Sigmoid colon (tissue), 7 donors: ENCODE data around the gene SPATC1L. TPM values are rescaled to one million over a fixed set of nuclear protein-coding genes. Genes with fewer than 3 reads are reported as not detected.

Experiments
- DNase-seq: peaks from one replicate; pipeline ENCODE4 v3.0.0-alpha.2; 2019
- H3K27ac ChIP-seq, 4 donors: fragments of 200-600 bp; sonication (generic); one replicate each; pipeline ENCODE4 v1.5.1; 2016 to 2019; ENCODE audit warnings: mild to moderate bottlenecking in 1 of 4
- H3K27me3 ChIP-seq, 3 donors: fragments of 200-600 bp; sonication (generic); one replicate each; pipeline ENCODE4 v1.5.1; 2019; ENCODE audit warnings: mild to moderate bottlenecking in 1 of 3
- H3K36me3 ChIP-seq, 4 donors: fragments of 200-600 bp; sonication (generic); one replicate each; pipeline ENCODE4 v1.5.1; 2016 to 2019
- H3K4me1 ChIP-seq, 4 donors: fragments of 200-600 bp; sonication (generic); one replicate each; pipeline ENCODE4 v1.5.1; 2017 to 2019
- H3K4me3 ChIP-seq, 4 donors: fragments of 200-600 bp; sonication (generic); one replicate each; pipeline ENCODE4 v1.5.1; 2017 to 2019; ENCODE audit warnings: mild to moderate bottlenecking in 2 of 4, moderate library complexity in 1 of 4
- H3K9me3 ChIP-seq, 4 donors: fragments of 200-600 bp in 3 of 4; sonication (generic) in 3 of 4; one replicate each; pipeline versions ENCODE4 v1.5.1 to v1.6.1; 2013 to 2019
- EP300 ChIP-seq, 4 donors: sonication (generic); formaldehyde crosslinking; IDR thresholded peaks; one replicate each; pipeline ENCODE4 v1.6.1; 2017; ENCODE audit warnings: antibody characterized with exemption in 4 of 4
- POLR2A ChIP-seq, 2 donors: fragments of 450-650 bp; IDR thresholded peaks; one replicate each; pipeline ENCODE4 v1.6.1; 2016; ENCODE audit warnings: antibody characterized with exemption in 2 of 2, mild to moderate bottlenecking in 2 of 2, moderate library complexity in 2 of 2
- POLR2AphosphoS5 ChIP-seq, 4 donors: sonication (generic); formaldehyde crosslinking; IDR thresholded peaks; one replicate each; pipeline ENCODE4 v1.6.1; 2017; ENCODE audit warnings: antibody characterized with exemption in 4 of 4
- WGBS, 2 donors: extraction: QIAGEN DNeasy Blood & Tissue Kit; methylation state at CpG; one replicate each; pipeline ENCODE4 v1.1.7; 2013; 5-methylcytosine and 5-hydroxymethylcytosine counted together
- intact Hi-C: fragments of 100-400 bp; cut with DNase I; formaldehyde crosslinking; loops from one replicate; pipeline ENCODE4 v1.15.1; 2023
- polyA plus RNA-seq, 3 donors: library from polyadenylated mRNA; stranded (reverse); fragments of 200-250 nt; gene quantifications; one replicate each; pipeline ENCODE4 v1.2.3, GENCODE V29; 2013
- total RNA-seq, 4 donors: library from RNA; depleted of rRNA; stranded (reverse); fragments of >200 nt; gene quantifications; one replicate each; pipeline ENCODE4 v1.1.0, GENCODE V29; 2016
- TF ChIP-seq, protein P1 (sequence below), 4 experiments: fragments of 450-650 bp in 3 of 4; fragments of 200-600 bp in 1 of 4; IDR thresholded peaks; one replicate each; pipeline ENCODE4 v1.5.1; 2016 to 2019; ENCODE audit warnings: antibody characterized with exemption in 4 of 4, mild to moderate bottlenecking in 3 of 4, moderate library complexity in 2 of 4
- donor health status: healthy with polysubstance abuse.
- donor health status: Bipolar disorder and iron deficiency.
- donor health status: healthy.

The SPATC1L gene
- total and polyA plus RNA-seq, 7 donors, result 0.95 to 18.3 (median 7.8) TPM

DNA sequence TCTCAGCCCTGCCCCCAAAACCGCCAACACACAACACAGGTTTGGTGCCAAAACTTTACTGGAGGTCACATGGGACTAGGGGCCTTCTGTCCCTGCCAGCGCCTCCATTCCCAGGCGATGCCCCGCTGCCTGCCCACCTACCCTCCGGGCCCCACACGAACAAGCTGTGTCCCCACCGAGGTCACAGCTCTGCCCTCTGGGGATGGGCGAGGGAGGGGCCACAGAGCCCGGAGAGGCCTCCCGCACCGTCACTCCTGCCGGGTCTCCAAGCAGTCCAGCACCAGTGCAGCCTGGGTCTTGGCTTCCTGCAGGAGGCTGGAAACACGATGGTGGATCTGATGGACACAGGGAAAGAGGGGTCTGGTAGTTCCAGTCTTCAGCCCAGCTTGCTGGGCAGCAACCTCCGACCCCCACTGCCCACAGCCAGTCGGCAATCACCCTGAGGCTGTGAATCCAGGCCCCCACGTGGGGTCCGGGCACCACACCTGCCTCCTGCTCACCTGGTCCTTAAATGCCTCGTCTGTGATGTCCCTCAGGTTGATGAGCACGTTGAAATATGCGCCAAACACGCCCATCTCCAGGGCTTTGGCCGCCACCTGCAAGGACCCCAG, 47.4 kb downstream of the SPATC1L start:
- Histone ChIP-seq H3K27ac (no peak overlapping the region), H3K27me3 (no peaks in the 10 kb centered on the region), H3K4me3 (no peak overlapping the region), H3K36me3 (peaks cover 0 to 13% (median 0%) of the 10 kb centered on the region in 4 donors), H3K4me1 (no peaks in the 10 kb centered on the region), H3K9me3 (no peaks in the 10 kb centered on the region)
- WGBS, 2 donors, result 65 to 78% methylated on average over 22 of the region's 22 CpGs
- TF ChIP-seq, protein P1, sequence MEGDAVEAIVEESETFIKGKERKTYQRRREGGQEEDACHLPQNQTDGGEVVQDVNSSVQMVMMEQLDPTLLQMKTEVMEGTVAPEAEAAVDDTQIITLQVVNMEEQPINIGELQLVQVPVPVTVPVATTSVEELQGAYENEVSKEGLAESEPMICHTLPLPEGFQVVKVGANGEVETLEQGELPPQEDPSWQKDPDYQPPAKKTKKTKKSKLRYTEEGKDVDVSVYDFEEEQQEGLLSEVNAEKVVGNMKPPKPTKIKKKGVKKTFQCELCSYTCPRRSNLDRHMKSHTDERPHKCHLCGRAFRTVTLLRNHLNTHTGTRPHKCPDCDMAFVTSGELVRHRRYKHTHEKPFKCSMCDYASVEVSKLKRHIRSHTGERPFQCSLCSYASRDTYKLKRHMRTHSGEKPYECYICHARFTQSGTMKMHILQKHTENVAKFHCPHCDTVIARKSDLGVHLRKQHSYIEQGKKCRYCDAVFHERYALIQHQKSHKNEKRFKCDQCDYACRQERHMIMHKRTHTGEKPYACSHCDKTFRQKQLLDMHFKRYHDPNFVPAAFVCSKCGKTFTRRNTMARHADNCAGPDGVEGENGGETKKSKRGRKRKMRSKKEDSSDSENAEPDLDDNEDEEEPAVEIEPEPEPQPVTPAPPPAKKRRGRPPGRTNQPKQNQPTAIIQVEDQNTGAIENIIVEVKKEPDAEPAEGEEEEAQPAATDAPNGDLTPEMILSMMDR (IDR thresholded peaks at IDR 0.05), result no peak
- TF ChIP-seq EP300 (IDR thresholded peaks at IDR 0.05) (no peak), POLR2AphosphoS5 (IDR thresholded peaks at IDR 0.05) (no peak), POLR2A (IDR thresholded peaks at IDR 0.05) (no peak)
- DNase-seq, result no peak
- intact Hi-C loops, result no loop called here

DNA sequence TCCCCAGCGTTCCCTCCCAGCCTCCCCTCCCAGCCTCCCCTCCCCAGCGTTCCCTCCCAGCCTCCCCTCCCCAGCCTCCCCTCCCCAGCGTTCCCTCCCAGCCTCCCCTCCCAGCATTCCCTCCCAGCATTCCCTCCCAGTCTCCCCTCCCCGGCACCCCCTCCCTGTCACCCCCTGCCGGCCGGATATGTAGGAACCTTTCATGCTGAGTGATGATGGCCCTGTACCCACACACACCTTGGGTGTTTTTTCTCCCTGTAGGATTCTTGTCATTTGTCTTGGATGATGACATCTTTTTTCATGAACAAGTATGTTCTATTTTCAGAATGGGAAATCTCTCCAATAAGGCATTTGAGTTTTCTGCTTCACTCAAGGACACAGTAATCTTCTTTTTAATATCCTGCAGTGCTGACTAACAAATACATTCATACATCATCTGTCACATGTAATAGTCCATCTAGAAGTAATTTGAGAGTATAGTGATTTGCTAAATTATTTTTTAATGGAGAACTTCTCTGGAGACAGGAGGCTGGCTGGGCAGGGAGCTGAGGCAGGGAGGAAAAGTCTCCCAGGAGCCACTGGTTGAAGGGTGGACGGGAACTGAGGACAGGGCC, 48.4 kb downstream of the SPATC1L start:
- 64 to 66% methylated on average over 7 of the region's 7 CpGs for WGBS, 2 donors
- TF ChIP-seq POLR2A (IDR thresholded peaks at IDR 0.05) (no peak), POLR2AphosphoS5 (IDR thresholded peaks at IDR 0.05) (no peak), EP300 (IDR thresholded peaks at IDR 0.05) (no peak)
- TF ChIP-seq, protein P1 (IDR thresholded peaks at IDR 0.05), result no peak
- Histone ChIP-seq H3K27me3 (no peaks in the 10 kb centered on the region), H3K4me3 (no peak overlapping the region), H3K9me3 (no peaks in the 10 kb centered on the region), H3K27ac (no peak overlapping the region), H3K4me1 (no peaks in the 10 kb centered on the region), H3K36me3 (peaks cover 0 to 13% (median 0%) of the 10 kb centered on the region in 4 donors)
- intact Hi-C loops, result no loop called here
- DNase-seq, result no peak

GRCh38 chr21:46131838-46132651, 52.2 kb downstream of the SPATC1L start:
- DNase-seq, result no peak
- Histone ChIP-seq H3K36me3 (peaks cover 7 to 43% (median 16%) of the 10 kb centered on the region in 4 donors), H3K27me3 (no peaks in the 10 kb centered on the region), H3K9me3 (no peaks in the 10 kb centered on the region), H3K4me3 (no peak overlapping the region), H3K4me1 (no peaks in the 10 kb centered on the region), H3K27ac (peak overlapping the region in 3 of 4 donors; percentile 49 to 66 (median 55))
- intact Hi-C loops, result no loop called here
- TF ChIP-seq POLR2A (IDR thresholded peaks at IDR 0.05) (no peak), POLR2AphosphoS5 (IDR thresholded peaks at IDR 0.05) (peak; percentile 47 to 89 (median 77))
- WGBS, 2 donors, result 96 to 97% methylated on average over 85 of the region's 85 CpGs

DNA sequence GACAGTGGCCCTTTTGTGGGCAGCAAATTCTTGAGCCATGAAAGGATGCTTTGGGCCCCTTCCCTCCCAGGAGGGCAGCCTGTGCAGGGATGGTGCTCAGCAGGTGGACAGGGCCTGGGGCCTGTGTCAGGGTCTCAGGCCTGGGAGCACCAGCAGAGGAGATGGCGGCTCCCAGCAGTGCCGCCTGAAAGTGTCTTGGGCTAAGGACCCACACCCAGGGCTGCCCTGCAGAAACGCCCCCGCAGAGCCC, 52.7 kb downstream of the SPATC1L start:
- TF ChIP-seq POLR2AphosphoS5 (IDR thresholded peaks at IDR 0.05), result no peak
- no peak for TF ChIP-seq EP300 (IDR thresholded peaks at IDR 0.05)
- TF ChIP-seq POLR2A (IDR thresholded peaks at IDR 0.05), result no peak
- TF ChIP-seq, protein P1 (IDR thresholded peaks at IDR 0.05), result no peak
- H3K4me3 ChIP-seq, result no peak overlapping the region

More for the DNA sequence above, 52.7 kb downstream of the SPATC1L start:
- no peaks in the 10 kb centered on the region for H3K27me3 ChIP-seq
- intact Hi-C loops, result no loop called here
- peak overlapping the region; percentile 24 to 66 (median 52) for H3K27ac ChIP-seq
- peaks cover 0 to 2% (median 0%) of the 10 kb centered on the region in 4 donors for H3K4me1 ChIP-seq
- H3K9me3 ChIP-seq, result no peaks in the 10 kb centered on the region
- no peak for DNase-seq
- peaks cover 12 to 48% (median 22%) of the 10 kb centered on the region in 4 donors for H3K36me3 ChIP-seq
- WGBS, 2 donors, result 92% methylated on average over 4 of the region's 4 CpGs
